Type B pancreatic cell (in vitro differentiated cells): ENCODE data around the gene RPS6KA2. TPM values are rescaled to one million over a fixed set of nuclear protein-coding genes. Genes with fewer than 3 reads are reported as not detected.

ENCODE experiments used
- DNase-seq: peaks from one replicate; pipeline ENCODE4 v3.0.0; 2021; ENCODE audit warnings: mixed read lengths; ENCODE audit not compliant: unreplicated experiment; ENCODE audit errors: extremely low spot score
- H3K27ac Mint-ChIP-seq: 2 replicates; pipeline ENCODE4 v1.8.0; 2021; ENCODE audit warnings: mild to moderate bottlenecking, mixed read lengths
- H3K27me3 Mint-ChIP-seq: 2 replicates; pipeline ENCODE4 v1.8.0; 2021; ENCODE audit warnings: mixed read lengths
- H3K36me3 Mint-ChIP-seq: 2 replicates; pipeline ENCODE4 v1.8.0; 2021; ENCODE audit warnings: mixed read lengths
- H3K4me1 Mint-ChIP-seq: one replicate; pipeline ENCODE4 v1.8.0; 2021; ENCODE audit warnings: mixed read lengths; ENCODE audit not compliant: unreplicated experiment
- H3K4me3 Mint-ChIP-seq: 2 replicates; pipeline ENCODE4 v1.8.0; 2021; ENCODE audit warnings: mild to moderate bottlenecking, mixed read lengths
- H3K9me3 Mint-ChIP-seq: 2 replicates; pipeline ENCODE4 v1.8.0; 2021; ENCODE audit warnings: mixed read lengths
- total RNA-seq: library from RNA; stranded (reverse); gene quantifications from 2 replicates; pipeline ENCODE4 v1.2.1, GENCODE V29; 2021; ENCODE audit warnings: low replicate concordance
- TF ChIP-seq, protein P1 (sequence below): fragments of 200-600 bp; sonication (generic); conservative IDR thresholded peaks from 2 replicates; pipeline ENCODE4 v1.5.0; 2021; ENCODE audit warnings: antibody characterized with exemption, mild to moderate bottlenecking

RPS6KA2 gene
- total RNA-seq, 1 donor from 2014 or later: 23.8 TPM

- TF ChIP-seq, protein P1, sequence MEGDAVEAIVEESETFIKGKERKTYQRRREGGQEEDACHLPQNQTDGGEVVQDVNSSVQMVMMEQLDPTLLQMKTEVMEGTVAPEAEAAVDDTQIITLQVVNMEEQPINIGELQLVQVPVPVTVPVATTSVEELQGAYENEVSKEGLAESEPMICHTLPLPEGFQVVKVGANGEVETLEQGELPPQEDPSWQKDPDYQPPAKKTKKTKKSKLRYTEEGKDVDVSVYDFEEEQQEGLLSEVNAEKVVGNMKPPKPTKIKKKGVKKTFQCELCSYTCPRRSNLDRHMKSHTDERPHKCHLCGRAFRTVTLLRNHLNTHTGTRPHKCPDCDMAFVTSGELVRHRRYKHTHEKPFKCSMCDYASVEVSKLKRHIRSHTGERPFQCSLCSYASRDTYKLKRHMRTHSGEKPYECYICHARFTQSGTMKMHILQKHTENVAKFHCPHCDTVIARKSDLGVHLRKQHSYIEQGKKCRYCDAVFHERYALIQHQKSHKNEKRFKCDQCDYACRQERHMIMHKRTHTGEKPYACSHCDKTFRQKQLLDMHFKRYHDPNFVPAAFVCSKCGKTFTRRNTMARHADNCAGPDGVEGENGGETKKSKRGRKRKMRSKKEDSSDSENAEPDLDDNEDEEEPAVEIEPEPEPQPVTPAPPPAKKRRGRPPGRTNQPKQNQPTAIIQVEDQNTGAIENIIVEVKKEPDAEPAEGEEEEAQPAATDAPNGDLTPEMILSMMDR: no peak
- no peak overlapping the region for H3K27ac Mint-ChIP-seq
- DNase-seq: no peak
- H3K9me3 Mint-ChIP-seq: peaks cover 15% of the 10 kb centered on the region
- H3K4me1 Mint-ChIP-seq: peaks cover 22% of the 10 kb centered on the region
- no peaks in the 10 kb centered on the region for H3K27me3 Mint-ChIP-seq
- no peak overlapping the region for H3K4me3 Mint-ChIP-seq
- H3K36me3 Mint-ChIP-seq: peaks cover 13% of the 10 kb centered on the region
Measured at GRCh38 chr6:166560222-166560621, 66.8 kb downstream of the RPS6KA2 start.

DNA sequence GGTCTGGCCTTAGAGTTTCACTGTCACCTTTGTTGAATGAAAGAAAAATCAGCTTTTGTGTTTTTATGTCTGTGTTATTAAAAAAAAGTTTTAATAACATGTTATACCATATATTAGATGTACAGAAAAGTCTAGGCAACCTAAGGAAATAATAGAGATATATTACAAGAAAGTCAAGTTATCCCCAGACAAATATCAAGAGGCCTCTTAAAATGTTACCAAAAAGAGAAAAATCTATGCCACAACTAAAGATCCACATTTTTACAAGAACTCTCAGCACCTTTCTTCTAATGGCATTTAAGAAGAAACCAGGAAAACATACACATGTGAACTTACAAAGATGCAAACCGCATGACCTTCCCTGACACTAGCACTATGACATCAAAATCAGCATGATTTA is 67.4 kb downstream of the RPS6KA2 start:
- H3K4me3 Mint-ChIP-seq: no peak overlapping the region
- no peak for DNase-seq
- peaks cover 15% of the 10 kb centered on the region for H3K9me3 Mint-ChIP-seq
- peaks cover 22% of the 10 kb centered on the region for H3K4me1 Mint-ChIP-seq
- TF ChIP-seq, protein P1: no peak
- no peak overlapping the region for H3K27ac Mint-ChIP-seq
- peaks cover 13% of the 10 kb centered on the region for H3K36me3 Mint-ChIP-seq
- no peaks in the 10 kb centered on the region for H3K27me3 Mint-ChIP-seq

DNA sequence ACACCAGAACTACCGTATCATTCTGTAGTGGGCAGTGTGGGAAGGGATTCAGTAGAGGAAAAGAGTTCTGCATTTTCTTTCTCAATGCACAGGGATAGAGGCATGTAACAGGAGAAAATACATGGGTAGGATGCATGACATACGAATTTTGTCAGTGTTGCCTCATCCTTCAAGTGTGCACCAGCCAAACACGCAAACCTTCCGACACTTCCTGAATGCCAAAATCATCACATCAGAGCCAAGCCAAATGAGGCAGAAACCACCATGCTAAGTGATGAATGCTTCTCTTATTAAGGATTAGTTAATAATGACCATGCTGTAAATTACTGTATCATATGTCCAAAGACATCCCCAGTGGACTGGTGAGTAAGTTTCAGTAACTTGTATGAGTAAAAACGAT is 67.8 kb downstream of the RPS6KA2 start:
- Mint-ChIP-seq H3K36me3 (peaks cover 9% of the 10 kb centered on the region), H3K27me3 (no peaks in the 10 kb centered on the region), H3K27ac (no peak overlapping the region), H3K4me1 (peaks cover 18% of the 10 kb centered on the region), H3K9me3 (peaks cover 15% of the 10 kb centered on the region), H3K4me3 (no peak overlapping the region)
- no peak for DNase-seq
- TF ChIP-seq, protein P1: no peak

GRCh38 chr6:166558156-166559005 is 68.7 kb downstream of the RPS6KA2 start:
- no peak overlapping the region for H3K27ac Mint-ChIP-seq
- H3K4me3 Mint-ChIP-seq: no peak overlapping the region
- no peak for DNase-seq
- H3K27me3 Mint-ChIP-seq: no peaks in the 10 kb centered on the region
- peaks cover 17% of the 10 kb centered on the region for H3K4me1 Mint-ChIP-seq
- TF ChIP-seq, protein P1: no peak
- H3K36me3 Mint-ChIP-seq: peaks cover 8% of the 10 kb centered on the region
- H3K9me3 Mint-ChIP-seq: peaks cover 15% of the 10 kb centered on the region

- Mint-ChIP-seq H3K27ac (no peak overlapping the region), H3K27me3 (no peaks in the 10 kb centered on the region), H3K9me3 (peaks cover 15% of the 10 kb centered on the region), H3K4me1 (peaks cover 17% of the 10 kb centered on the region), H3K36me3 (peaks cover 8% of the 10 kb centered on the region), H3K4me3 (no peak overlapping the region)
- DNase-seq: no peak
- TF ChIP-seq, protein P1: no peak
Measured at GRCh38 chr6:166556863-166557322, 70.2 kb downstream of the RPS6KA2 start.
